GM19193 (cell line): ENCODE results near the gene SLC4A5.

Experiments
- POLR2A ChIP-seq: IDR thresholded peaks from 4 replicates; pipeline ENCODE4 v1.6.1; 2011; ENCODE audit not compliant: insufficient read depth, insufficient read length; ENCODE audit errors: extremely low read depth

SLC4A5 gene

GRCh38 chr2:74223941-74224770 is 119.1 kb downstream of the SLC4A5 start:
- TF ChIP-seq POLR2A: no peak

- TF ChIP-seq POLR2A: no peak
These were observed 120.9 kb downstream of the SLC4A5 start for GRCh38 chr2:74222300-74222650.

- no peak for TF ChIP-seq POLR2A
These were observed 121.5 kb downstream of the SLC4A5 start for GRCh38 chr2:74221604-74222299.

GRCh38 chr2:74221091-74221490 is 122.1 kb downstream of the SLC4A5 start:
- no peak for TF ChIP-seq POLR2A

GRCh38 chr2:74219846-74220486 is 123.2 kb downstream of the SLC4A5 start:
- TF ChIP-seq POLR2A: no peak

GRCh38 chr2:74216642-74217041 is 126.6 kb downstream of the SLC4A5 start:
- TF ChIP-seq POLR2A: no peak

GRCh38 chr2:74212702-74213410 is 130.4 kb downstream of the SLC4A5 start:
- no peak for TF ChIP-seq POLR2A

GRCh38 chr2:74206180-74206688 is 137.0 kb downstream of the SLC4A5 start:
- no peak for TF ChIP-seq POLR2A

- no peak for TF ChIP-seq POLR2A
These were observed 137.6 kb downstream of the SLC4A5 start for GRCh38 chr2:74205596-74205995.

GRCh38 chr2:74205113-74205512 is 138.1 kb downstream of the SLC4A5 start:
- TF ChIP-seq POLR2A: no peak

- TF ChIP-seq POLR2A: no peak
These were observed 138.8 kb downstream of the SLC4A5 start for GRCh38 chr2:74204436-74204835.

- TF ChIP-seq POLR2A: no peak
These were observed 141.6 kb downstream of the SLC4A5 start for GRCh38 chr2:74201596-74201995.

GRCh38 chr2:74201196-74201595 is 142.0 kb downstream of the SLC4A5 start:
- TF ChIP-seq POLR2A: no peak

GRCh38 chr2:74199871-74200305 is 143.3 kb downstream of the SLC4A5 start:
- TF ChIP-seq POLR2A: no peak

GRCh38 chr2:74199275-74199701 is 143.9 kb downstream of the SLC4A5 start:
- TF ChIP-seq POLR2A: no peak
